SH-SY5Y (cell line): ENCODE results near the gene SLC6A11.

ENCODE experiments used
- GATA2 ChIP-seq: IDR thresholded peaks from 2 replicates; pipeline ENCODE4 v1.6.1; 2011; ENCODE audit warnings: mild to moderate bottlenecking, low read depth, low read length
- GATA3 ChIP-seq: IDR thresholded peaks from 2 replicates; pipeline ENCODE4 v1.6.1; 2011; ENCODE audit warnings: low read depth, mild to moderate bottlenecking, low read length, moderate library complexity

The SLC6A11 gene

GRCh38 chr3:10950476-10951294 lies 134.7 kb downstream of the SLC6A11 start:
- no peak for TF ChIP-seq GATA3
- TF ChIP-seq GATA2: no peak

GRCh38 chr3:10951295-10951926 lies 135.4 kb downstream of the SLC6A11 start:
- TF ChIP-seq GATA2: no peak
- no peak for TF ChIP-seq GATA3

GRCh38 chr3:10952525-10952924 lies 136.5 kb downstream of the SLC6A11 start:
- TF ChIP-seq GATA3 (no peak), GATA2 (no peak)

GRCh38 chr3:10954740-10955139 lies 138.7 kb downstream of the SLC6A11 start:
- TF ChIP-seq GATA3: no peak
- no peak for TF ChIP-seq GATA2

DNA sequence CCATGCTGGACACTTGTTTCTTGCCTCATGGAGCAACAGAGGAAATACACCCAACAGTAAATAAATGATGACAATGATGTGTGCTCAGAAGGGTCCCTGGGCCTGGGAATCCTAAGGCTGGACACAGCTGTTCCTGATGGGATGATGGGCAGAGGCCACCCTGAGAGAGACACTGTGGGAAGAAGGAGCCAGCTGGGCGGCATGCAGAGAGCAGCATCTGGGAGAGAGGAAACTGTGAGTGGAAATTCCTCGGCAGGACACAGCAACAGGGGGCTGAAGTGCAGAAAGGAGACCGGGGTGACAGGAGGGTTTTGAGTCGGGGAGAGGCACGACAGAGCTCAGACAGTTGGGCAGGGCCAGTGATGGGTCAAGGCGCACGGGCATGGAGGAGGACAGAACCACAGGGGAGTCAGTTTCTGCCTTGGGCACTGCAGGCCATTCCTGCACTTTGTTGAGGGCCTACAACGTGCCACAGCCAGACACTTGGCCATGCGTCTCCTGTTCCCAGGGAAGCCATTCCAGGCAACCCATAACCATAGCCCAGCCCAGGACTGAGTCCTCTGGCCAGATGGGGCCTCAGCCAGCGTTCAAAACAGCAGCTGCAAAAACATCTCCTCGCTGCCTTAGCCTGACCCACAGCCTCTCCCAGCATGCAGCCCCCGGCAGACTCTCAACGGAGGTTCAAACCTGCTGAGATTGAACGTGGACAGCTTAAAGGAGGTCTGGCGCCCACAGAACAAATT lies 139.9 kb downstream of the SLC6A11 start:
- TF ChIP-seq GATA3: no peak
- no peak for TF ChIP-seq GATA2

- TF ChIP-seq GATA2 (no peak), GATA3 (no peak)
These were observed 140.5 kb downstream of the SLC6A11 start for GRCh38 chr3:10956531-10956930.

DNA sequence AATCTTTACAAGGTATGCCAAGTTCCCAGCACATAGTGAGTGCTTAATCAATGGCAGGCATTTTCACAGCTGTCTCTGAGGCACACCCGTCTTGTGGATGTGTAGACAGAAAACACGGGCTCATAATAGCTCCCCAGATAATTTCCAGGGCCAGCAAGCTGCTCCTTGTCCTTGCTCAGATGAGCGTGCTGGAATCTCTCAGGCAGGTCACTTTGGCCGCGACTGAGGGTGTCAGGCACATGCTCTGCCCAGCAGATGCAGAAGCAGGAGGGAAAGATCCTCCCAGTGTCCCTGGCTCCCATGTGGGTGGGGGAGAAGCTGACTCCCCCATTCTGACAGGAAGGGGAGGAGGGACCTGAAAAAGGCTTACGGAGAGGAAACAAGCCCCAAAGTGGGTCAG lies 141.0 kb downstream of the SLC6A11 start:
- TF ChIP-seq GATA3: no peak
- TF ChIP-seq GATA2: no peak

DNA sequence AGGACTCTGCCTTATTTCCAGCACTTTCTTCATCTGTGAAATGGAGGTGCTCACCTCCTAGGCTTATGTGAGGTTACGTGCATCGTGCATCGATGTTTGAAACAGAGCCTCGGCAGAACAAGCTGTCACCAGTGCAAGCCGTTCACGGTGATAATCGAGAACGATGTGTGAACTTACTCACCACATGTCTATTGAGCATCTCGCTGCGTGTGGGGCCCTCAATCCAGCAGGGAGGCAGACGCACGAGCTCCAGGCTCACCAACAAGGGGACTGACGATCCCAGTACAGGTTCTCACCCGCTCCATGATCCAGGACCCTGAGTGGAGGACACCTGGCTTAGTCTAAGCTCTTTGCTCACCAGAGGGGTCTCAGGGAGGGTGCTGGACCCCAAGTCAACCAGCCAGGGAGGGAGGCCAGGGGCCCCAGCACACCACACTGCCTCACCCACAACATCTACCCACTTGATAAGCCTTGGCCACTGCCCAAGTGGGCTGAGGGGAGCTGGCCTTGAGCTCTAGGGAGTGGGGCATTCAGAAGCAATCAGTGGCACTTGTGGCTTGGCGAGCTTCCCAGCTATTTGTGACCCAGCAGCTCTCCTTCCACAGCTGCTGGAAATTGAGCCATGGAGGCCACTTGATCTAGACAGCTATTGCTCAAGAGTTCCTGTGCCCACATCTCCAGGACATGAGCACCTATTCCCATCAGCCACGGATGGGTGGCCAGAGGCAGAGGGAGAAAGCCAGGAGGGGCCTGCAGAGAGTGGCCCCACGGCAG lies 142.1 kb downstream of the SLC6A11 start:
- TF ChIP-seq GATA2 (no peak), GATA3 (no peak)

DNA sequence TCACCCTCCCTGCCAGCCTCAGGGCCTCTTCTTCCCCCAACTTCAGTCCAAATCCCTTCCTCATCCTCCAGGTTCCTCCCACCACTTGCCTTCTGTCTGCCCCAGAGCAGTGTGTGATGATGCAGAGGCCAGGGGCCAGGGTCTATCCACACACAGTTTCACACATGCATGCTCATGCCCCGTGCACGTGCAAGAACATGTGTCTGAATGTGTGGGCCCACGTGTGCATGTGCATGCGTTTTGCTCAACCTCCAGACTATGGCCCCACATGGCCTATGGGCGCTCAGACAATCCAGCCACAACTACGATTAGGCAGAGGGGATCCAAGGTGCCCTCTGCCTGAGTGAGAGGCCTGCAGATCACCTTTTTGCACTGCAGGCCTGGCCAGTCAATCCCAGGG lies 144.2 kb downstream of the SLC6A11 start:
- no peak for TF ChIP-seq GATA3

DNA sequence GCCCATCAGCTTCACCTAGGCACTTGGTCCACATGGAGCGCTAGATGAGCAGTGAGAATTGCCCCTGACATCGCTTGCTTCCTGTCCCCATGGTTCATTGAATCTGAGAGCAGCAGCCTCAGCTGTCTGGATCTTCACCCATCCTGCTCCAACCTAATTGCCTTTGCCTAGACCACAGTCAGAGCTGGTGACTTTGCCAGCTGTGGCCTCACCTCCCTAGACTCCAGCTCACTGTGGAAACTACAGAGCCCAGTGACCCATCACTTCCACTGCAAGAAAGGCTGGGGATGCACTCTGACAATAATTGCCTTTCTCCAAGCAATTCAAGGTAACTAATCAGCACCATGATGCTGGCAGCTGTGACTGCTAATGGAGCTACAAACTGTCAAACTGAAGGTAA lies 145.9 kb downstream of the SLC6A11 start:
- TF ChIP-seq GATA2 (no peak), GATA3 (no peak)

DNA sequence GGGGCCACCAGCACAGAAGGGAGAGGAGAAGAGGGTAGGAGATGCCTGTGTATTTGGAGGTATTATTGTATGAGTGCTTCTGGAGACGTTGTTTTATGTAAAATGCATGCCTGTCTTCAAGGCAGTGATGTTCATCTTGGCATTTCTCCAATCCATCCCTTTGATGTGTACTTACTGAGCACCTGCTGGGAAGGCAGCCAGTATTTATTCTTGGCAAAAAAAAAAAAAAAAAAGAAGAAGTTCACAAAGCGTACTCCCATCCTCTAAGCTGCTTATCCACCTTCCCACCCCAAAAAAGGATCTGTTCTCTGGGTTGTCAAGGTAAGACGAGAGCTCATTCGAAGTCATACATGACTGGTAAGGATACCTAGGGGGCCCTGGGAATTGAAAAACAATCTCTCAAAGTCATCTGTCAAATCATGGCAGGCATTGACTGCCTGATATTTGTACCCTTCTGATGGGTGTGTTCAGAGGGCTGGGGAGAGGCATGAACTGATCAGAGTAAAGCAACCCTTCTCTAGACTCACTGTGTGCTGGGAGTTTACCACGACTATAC lies 146.5 kb downstream of the SLC6A11 start:
- no peak for TF ChIP-seq GATA2
- TF ChIP-seq GATA3: no peak

- TF ChIP-seq GATA3 (no peak), GATA2 (no peak)
These were observed 148.6 kb downstream of the SLC6A11 start for GRCh38 chr3:10964537-10965167.

GRCh38 chr3:10968401-10968800 lies 152.4 kb downstream of the SLC6A11 start:
- TF ChIP-seq GATA2 (no peak), GATA3 (no peak)

GRCh38 chr3:10970306-10970960 lies 154.4 kb downstream of the SLC6A11 start:
- TF ChIP-seq GATA3 (no peak), GATA2 (no peak)
